Posterior vena cava (tissue), 2 donors: ENCODE data around the gene CD247. TPM values are rescaled to one million over a fixed set of nuclear protein-coding genes. Genes with fewer than 3 reads are reported as not detected.

Experiments
- DNase-seq: peaks from one replicate; pipeline ENCODE4 v3.0.0-alpha.2; 2020; ENCODE audit warnings: low spot score
- intact Hi-C, 2 donors: fragments of 100-400 bp; cut with DNase I; formaldehyde crosslinking; loops; one replicate each; pipeline versions ENCODE4 v1.14.1 to v1.14.2; 2022 to 2023
- total RNA-seq, 2 donors: library from RNA; stranded (reverse); fragmentation: NEBNext Ultra II Directional; extraction: Animal tissue kit (Norgen Biotek cat#: 25700); gene quantifications; one replicate each; pipeline ENCODE4 v1.2.1, GENCODE V29; 2021
- donor health status: DM: yes; HTN: yes; CAD: no.
- donor health status: DM: yes; HTN: yes; CAD: no.

Gene CD247
- total RNA-seq, 2 donors from 2014 or later: 1.3 to 2.0 TPM

- intact Hi-C loops: no loop called here
- no peak for DNase-seq
Observed at GRCh38 chr1:167401260-167401873, 117.0 kb downstream of the CD247 start.

GRCh38 chr1:167400359-167400953 is 117.9 kb downstream of the CD247 start:
- no peak for DNase-seq
- intact Hi-C loops: no loop called here

DNA sequence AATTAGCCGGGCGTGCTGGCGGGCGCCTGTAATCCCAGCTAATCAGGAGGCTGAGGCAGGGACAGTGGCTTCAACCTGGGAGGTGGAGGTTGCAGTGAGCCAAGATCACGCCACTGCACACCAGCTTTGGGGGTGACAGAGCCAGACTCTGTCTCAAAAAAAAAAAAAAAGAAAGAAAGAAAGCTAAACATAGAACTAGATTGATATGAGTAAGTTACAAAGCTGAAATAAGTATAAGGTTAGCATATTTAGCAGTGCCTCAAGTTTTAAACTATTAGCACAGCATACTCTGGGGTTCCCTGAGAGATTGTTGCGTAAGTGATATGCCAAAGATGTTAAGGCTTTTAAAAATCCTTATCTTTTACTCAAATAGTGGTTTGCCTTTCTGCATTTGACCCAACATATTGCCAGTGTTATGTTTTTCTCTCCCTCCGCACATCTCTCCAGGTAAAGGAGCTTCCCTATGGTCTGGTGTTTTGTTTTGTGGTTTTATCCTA is 126.1 kb downstream of the CD247 start:
- intact Hi-C loops: no loop called here
- no peak for DNase-seq

GRCh38 chr1:167388976-167389375 is 129.4 kb downstream of the CD247 start:
- intact Hi-C loops: no loop called here

GRCh38 chr1:167387251-167387910 is 130.9 kb downstream of the CD247 start:
- intact Hi-C loops: no loop called here
- DNase-seq: no peak

More at GRCh38 chr1:167388976-167389375, 129.4 kb downstream of the CD247 start:
- no peak for DNase-seq

Other genes with a start within 250 kb of the CD247 start
- gene CREG1, start 35.2 kb upstream of the CD247 start, total RNA-seq: 100 to 1,000 TPM; 105 to 138 TPM
- gene RCSD1, start 111.7 kb upstream of the CD247 start, total RNA-seq: 10 to 100 TPM; 14.1 to 15.2 TPM
- 100 to 1,000 TPM; 120 to 146 TPM for gene MPZL1, start 203.5 kb upstream of the CD247 start, total RNA-seq